CD4-positive, alpha-beta T cell (primary cell): ENCODE measurements around the gene VRK1. TPM values are rescaled to one million over a fixed set of nuclear protein-coding genes. Genes with fewer than 3 reads are reported as not detected.

ENCODE experiments used
- ATAC-seq: fragments of 200-7000 bp; cut with Tn5 transposase; one replicate; pipeline ENCODE4 v1.10.0; 2022; ENCODE audit warnings: mild to moderate bottlenecking; ENCODE audit not compliant: poor library complexity
- CTCF ChIA-PET: fragments of 350-600 bp; sonication (Branson Sonifier 250); formaldehyde crosslinking; loops from one replicate; lab custom pipeline; 2021; ENCODE audit warnings: antibody characterized with exemption, inconsistent platforms; lab: Charles Lee
- POLR2A ChIA-PET: fragments of 350-600 bp; sonication (Branson Sonifier 250); formaldehyde crosslinking; loops from one replicate; lab custom pipeline; 2021; ENCODE audit warnings: antibody characterized with exemption, inconsistent platforms; lab: Charles Lee
- DNase-seq, 14 experiments: peaks; one replicate each; pipeline ENCODE4 v3.0.0-alpha.2; 2013 to 2020; ENCODE audit warnings: mixed read lengths in 2 of 14
- H3K27ac ChIP-seq, 2 donors: one replicate each; pipeline versions ENCODE4 v1.5.1 to v1.7.0; 2013; ENCODE audit warnings: low read length in 2 of 2, low read depth in 1 of 2, mild to moderate bottlenecking in 1 of 2
- H3K27me3 ChIP-seq, 2 experiments: 1 replicate in 1 of 2; 2 replicates in 1 of 2; pipeline versions ENCODE4 v1.6.1 to v1.7.0; 2013; ENCODE audit warnings: low read length in 2 of 2, control low read depth in 1 of 2, mild to moderate bottlenecking in 1 of 2, moderate library complexity in 1 of 2; ENCODE audit not compliant: insufficient read depth in 2 of 2, control insufficient read depth in 1 of 2
- H3K36me3 ChIP-seq: one replicate; pipeline ENCODE4 v1.6.1; 2013; ENCODE audit warnings: low read length, control low read depth; ENCODE audit not compliant: insufficient read depth
- H3K4me1 ChIP-seq: one replicate; pipeline ENCODE4 v1.6.1; 2013; ENCODE audit warnings: low read length, control low read depth; ENCODE audit not compliant: insufficient read depth
- H3K4me3 ChIP-seq: one replicate; pipeline ENCODE4 v1.5.1; 2013; ENCODE audit warnings: mild to moderate bottlenecking, low read length, moderate library complexity
- H3K9me3 ChIP-seq, 2 experiments: 1 replicate in 1 of 2; 2 replicates in 1 of 2; pipeline versions ENCODE4 v1.6.1 to v1.7.0; 2013; ENCODE audit warnings: low read length in 2 of 2, mild to moderate bottlenecking in 2 of 2, control low read depth in 1 of 2, moderate library complexity in 1 of 2; ENCODE audit not compliant: control insufficient read depth in 1 of 2, insufficient read depth in 1 of 2
- H3K27ac Mint-ChIP-seq: one replicate; pipeline ENCODE4 v1.8.0; 2020; ENCODE audit warnings: mixed read lengths
- H3K27me3 Mint-ChIP-seq: one replicate; pipeline ENCODE4 v1.8.0; 2021; ENCODE audit warnings: mixed read lengths
- H3K36me3 Mint-ChIP-seq: one replicate; pipeline ENCODE4 v1.8.0; 2021; ENCODE audit warnings: low read depth, mixed read lengths
- H3K4me1 Mint-ChIP-seq: one replicate; pipeline ENCODE4 v1.8.0; 2021; ENCODE audit warnings: low read depth, mixed read lengths
- H3K4me3 Mint-ChIP-seq: one replicate; pipeline ENCODE4 v1.8.0; 2020; ENCODE audit warnings: mild to moderate bottlenecking, mixed read lengths
- H3K9me3 Mint-ChIP-seq: one replicate; pipeline ENCODE4 v1.8.0; 2020; ENCODE audit warnings: mixed read lengths
- CTCF ChIP-seq: fragments of 200-600 bp; IDR thresholded peaks from one replicate; pipeline ENCODE4 v1.8.0; 2022; ENCODE audit warnings: antibody characterized with exemption, mild to moderate bottlenecking
- intact Hi-C, 2 experiments: fragments of 100-400 bp; cut with DNase I in 1 of 2; cut with micrococcal nuclease in 1 of 2; formaldehyde crosslinking; loops; one replicate each; pipeline versions ENCODE4 v1.15.1 to v1.9.0; 2023 to 2025; cut with DNase I, micrococcal nuclease
- total RNA-seq, 174 experiments: library from RNA in 2 of 174; stranded (reverse) in 2 of 174; gene quantifications; one replicate each; pipeline ENCODE4 v1.2.3 and lab custom pipeline; 2021 to 2026

The VRK1 gene
- total RNA-seq, 2 experiments from 2014 or later: 36.7 to 41.0 TPM

GRCh38 chr14:96802963-96803362 lies 5.8 kb downstream of the VRK1 start:
- DNase-seq (no peak), ATAC-seq (no peak)
- no peak for TF ChIP-seq CTCF
- Mint-ChIP-seq H3K36me3 (peaks cover 8% of the 10 kb centered on the region), H3K27ac (no peak overlapping the region), H3K4me1 (peaks cover 57% of the 10 kb centered on the region), H3K27me3 (no peaks in the 10 kb centered on the region), H3K9me3 (no peaks in the 10 kb centered on the region), H3K4me3 (no peak overlapping the region)
- Histone ChIP-seq H3K27me3 (no peaks in the 10 kb centered on the region), H3K4me3 (no peak overlapping the region), H3K27ac (no peak overlapping the region), H3K36me3 (no peaks in the 10 kb centered on the region), H3K4me1 (peaks cover 2% of the 10 kb centered on the region), H3K9me3 (no peaks in the 10 kb centered on the region)
- intact Hi-C loops: no loop called here
- POLR2A ChIA-PET: no interaction called here
- CTCF ChIA-PET: no interaction called here

- DNase-seq (no peak), ATAC-seq (no peak)
- Mint-ChIP-seq H3K36me3 (peaks cover 8% of the 10 kb centered on the region), H3K27ac (no peak overlapping the region), H3K9me3 (no peaks in the 10 kb centered on the region), H3K4me3 (peak overlapping the region; percentile 26), H3K27me3 (no peaks in the 10 kb centered on the region), H3K4me1 (peaks cover 57% of the 10 kb centered on the region)
- no peak overlapping the region for H3K4me3 ChIP-seq
- no peaks in the 10 kb centered on the region for H3K9me3 ChIP-seq
- no peaks in the 10 kb centered on the region for H3K4me1 ChIP-seq
- intact Hi-C loops: no loop called here
- ChIA-PET CTCF (no interaction called here), POLR2A (no interaction called here)
- H3K36me3 ChIP-seq: no peaks in the 10 kb centered on the region
- no peaks in the 10 kb centered on the region for H3K27me3 ChIP-seq
- H3K27ac ChIP-seq: no peak overlapping the region
- no peak for TF ChIP-seq CTCF
Measured at GRCh38 chr14:96803958-96804357, 6.8 kb downstream of the VRK1 start.

GRCh38 chr14:96804895-96805294 lies 7.7 kb downstream of the VRK1 start:
- ChIA-PET CTCF (no interaction called here), POLR2A (no interaction called here)
- ATAC-seq: no peak
- no peaks in the 10 kb centered on the region for H3K9me3 ChIP-seq
- H3K27ac ChIP-seq: no peak overlapping the region
- Mint-ChIP-seq H3K9me3 (no peaks in the 10 kb centered on the region), H3K4me3 (no peak overlapping the region), H3K36me3 (peaks cover 8% of the 10 kb centered on the region), H3K4me1 (peaks cover 55% of the 10 kb centered on the region), H3K27ac (no peak overlapping the region), H3K27me3 (no peaks in the 10 kb centered on the region)
- H3K27me3 ChIP-seq: no peaks in the 10 kb centered on the region
- no peaks in the 10 kb centered on the region for H3K36me3 ChIP-seq
- no peak for DNase-seq
- no peak overlapping the region for H3K4me3 ChIP-seq
- H3K4me1 ChIP-seq: no peaks in the 10 kb centered on the region
- TF ChIP-seq CTCF: no peak
- intact Hi-C loops: no loop called here
